Fibroblast of lung (primary cell): ENCODE data around the gene SPANXB1. TPM values are rescaled to one million over a fixed set of nuclear protein-coding genes. Genes with fewer than 3 reads are reported as not detected.
"Not testable (repeated sequence)": the region's sequence is repeated elsewhere in the genome, so short reads cannot be mapped to it uniquely, and the experiment has no call there.

ENCODE experiments used
- DNase-seq, 2 donors: peaks; one replicate each; pipeline versions ENCODE4 v3.0.0 to v3.0.0-alpha.2; 2010; ENCODE audit warnings: low read depth in 2 of 2
- H2AFZ ChIP-seq: 2 replicates; pipeline ENCODE4 v1.5.1; 2012; ENCODE audit warnings: low read length, control low read depth, inconsistent platforms
- H3K27ac ChIP-seq: 2 replicates; pipeline ENCODE4 v1.5.1; 2011; ENCODE audit warnings: low read length, control low read depth; ENCODE audit not compliant: insufficient read depth
- H3K27me3 ChIP-seq: 2 replicates; pipeline ENCODE4 v1.5.1; 2011; ENCODE audit warnings: mild to moderate bottlenecking, low read length; ENCODE audit not compliant: control insufficient read depth, insufficient read depth
- H3K36me3 ChIP-seq: 2 replicates; pipeline ENCODE4 v1.5.1; 2011; ENCODE audit warnings: low read length; ENCODE audit not compliant: control insufficient read depth, insufficient read depth
- H3K4me1 ChIP-seq: 2 replicates; pipeline ENCODE4 v1.5.1; 2011; ENCODE audit warnings: low read length; ENCODE audit not compliant: control insufficient read depth, insufficient read depth; ENCODE audit errors: extremely low read depth
- H3K4me2 ChIP-seq: 2 replicates; pipeline ENCODE4 v1.5.1; 2011; ENCODE audit warnings: low read length, control low read depth; ENCODE audit not compliant: insufficient read depth; ENCODE audit errors: extremely low read depth
- H3K4me3 ChIP-seq, 4 experiments: fragments of 200-600 bp in 1 of 4; sonication (generic) in 1 of 4; replicated peaks in 1 of 4; 2 replicates each; pipeline ENCODE4 v1.5.1; 2011 to 2016; ENCODE audit warnings: low read length in 4 of 4, low read depth in 3 of 4, mild to moderate bottlenecking in 3 of 4, control low read depth in 2 of 4, inconsistent platforms in 1 of 4, mixed read lengths in 1 of 4; ENCODE audit not compliant: insufficient read depth in 1 of 4; ENCODE audit errors: control extremely low read depth in 1 of 4
- H3K79me2 ChIP-seq: 2 replicates; pipeline ENCODE4 v1.5.1; 2012; ENCODE audit warnings: mild to moderate bottlenecking, low read length, inconsistent platforms; ENCODE audit not compliant: control insufficient read depth, insufficient read depth
- H3K9ac ChIP-seq: 2 replicates; pipeline ENCODE4 v1.5.1; 2011; ENCODE audit warnings: mild to moderate bottlenecking, low read length, control low read depth; ENCODE audit not compliant: insufficient read depth
- H3K9me3 ChIP-seq: 2 replicates; pipeline ENCODE4 v1.5.1; 2012; ENCODE audit warnings: low read depth, low read length; ENCODE audit not compliant: control insufficient read depth, insufficient read depth
- H4K20me1 ChIP-seq: 2 replicates; pipeline ENCODE4 v1.5.1; 2011; ENCODE audit warnings: low read length; ENCODE audit not compliant: control insufficient read depth, insufficient read depth; ENCODE audit errors: extremely low read depth
- polyA plus RNA-seq, 2 donors: library from polyadenylated mRNA; depleted of rRNA in 1 of 2; stranded (reverse) in 1 of 2; unstranded in 1 of 2; fragments of >200 nt; gene quantifications; 2 replicates each; pipeline ENCODE4 v1.2.1, GENCODE V29; 2011 to 2012; ENCODE audit warnings: missing spikeins in 1 of 2
- total RNA-seq: library from RNA; depleted of rRNA; stranded (reverse); fragments of >200 nt; gene quantifications from 2 replicates; pipeline ENCODE4 v1.2.1, GENCODE V29; 2014

The SPANXB1 gene
- total and polyA plus RNA-seq, 2 donors (not counting 1 experiment from before 2014, with no cell fraction given), result not detected

DNA sequence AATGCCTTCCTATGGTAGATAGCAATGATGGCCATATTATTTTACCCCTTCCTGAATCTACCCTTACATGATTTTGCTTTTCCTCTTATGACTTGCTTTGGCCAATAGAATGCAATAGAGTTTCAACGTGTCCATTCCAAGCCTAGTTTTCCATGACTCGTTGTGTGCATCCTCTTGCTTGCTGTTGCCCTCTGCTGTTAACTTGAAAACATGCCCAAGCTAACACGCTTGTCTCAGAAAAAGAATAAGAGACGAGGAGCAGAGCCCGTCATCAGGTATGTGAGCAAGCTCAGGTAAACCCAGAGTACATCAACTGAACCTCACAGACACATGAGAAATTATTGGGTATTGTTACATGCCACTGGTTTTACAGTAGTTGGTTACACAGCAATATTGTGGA is 49.7 kb downstream of the SPANXB1 start:
- not testable (repeated sequence) for H2AFZ ChIP-seq, H3K4me2 ChIP-seq, H3K27ac ChIP-seq, H3K36me3 ChIP-seq, H3K27me3 ChIP-seq, H3K4me3 ChIP-seq, H3K4me1 ChIP-seq, H3K9ac ChIP-seq, H3K9me3 ChIP-seq, H4K20me1 ChIP-seq, H3K79me2 ChIP-seq
- peak in 1 of 2 donors; percentile 1 for DNase-seq

Other genes with a start within 250 kb of the SPANXB1 start
- 3.6 and 11.9 TPM in 2 replicates for gene LDOC1, start 174.5 kb downstream of the SPANXB1 start, total RNA-seq
- 11.5 and 21.2 TPM in 2 replicates for gene LDOC1, start 174.5 kb downstream of the SPANXB1 start, polyA plus RNA-seq
- not detected in 2 replicates for gene SPANXC, start 239.9 kb downstream of the SPANXB1 start, total RNA-seq
- not detected in 2 replicates for gene SPANXC, start 239.9 kb downstream of the SPANXB1 start, polyA plus RNA-seq